Stimulated activated naive CD4-positive, alpha-beta T cell treated with Interleukin-2 at 50 U/mL for 16 hours (primary cell): ENCODE results near the gene ING5.

Experiments used
- DNase-seq: peaks from one replicate; lab custom pipeline; 2025; lab: John Stamatoyannopoulos, UW

The ING5 gene

GRCh38 chr2:241672243-241673188 lies 29.3 kb upstream of the ING5 start:
- DNase-seq, result no peak

DNA sequence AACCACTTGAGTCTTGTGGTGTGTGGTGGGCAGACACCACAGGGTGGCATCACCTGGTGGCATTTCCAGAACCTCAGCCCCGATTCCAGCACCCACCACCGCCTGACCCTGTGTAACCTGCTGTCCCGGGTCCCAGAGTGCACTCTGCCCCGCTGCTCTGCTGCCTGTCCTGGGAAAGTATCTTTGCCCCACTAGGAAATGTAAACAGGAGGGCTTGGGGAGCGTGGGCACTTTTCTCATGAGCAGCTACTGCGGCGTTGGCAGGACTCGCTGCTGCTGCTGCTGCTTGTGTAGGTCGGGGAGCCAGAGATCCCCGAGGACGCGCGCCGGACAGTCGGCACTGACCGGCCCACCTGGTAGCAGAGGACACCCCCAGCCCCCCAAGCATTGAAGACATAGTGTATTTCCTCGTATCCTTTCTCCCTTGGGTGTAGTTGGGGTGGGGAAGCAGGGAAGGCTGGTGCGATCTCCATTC lies 28.6 kb upstream of the ING5 start:
- DNase-seq, result no peak

DNA sequence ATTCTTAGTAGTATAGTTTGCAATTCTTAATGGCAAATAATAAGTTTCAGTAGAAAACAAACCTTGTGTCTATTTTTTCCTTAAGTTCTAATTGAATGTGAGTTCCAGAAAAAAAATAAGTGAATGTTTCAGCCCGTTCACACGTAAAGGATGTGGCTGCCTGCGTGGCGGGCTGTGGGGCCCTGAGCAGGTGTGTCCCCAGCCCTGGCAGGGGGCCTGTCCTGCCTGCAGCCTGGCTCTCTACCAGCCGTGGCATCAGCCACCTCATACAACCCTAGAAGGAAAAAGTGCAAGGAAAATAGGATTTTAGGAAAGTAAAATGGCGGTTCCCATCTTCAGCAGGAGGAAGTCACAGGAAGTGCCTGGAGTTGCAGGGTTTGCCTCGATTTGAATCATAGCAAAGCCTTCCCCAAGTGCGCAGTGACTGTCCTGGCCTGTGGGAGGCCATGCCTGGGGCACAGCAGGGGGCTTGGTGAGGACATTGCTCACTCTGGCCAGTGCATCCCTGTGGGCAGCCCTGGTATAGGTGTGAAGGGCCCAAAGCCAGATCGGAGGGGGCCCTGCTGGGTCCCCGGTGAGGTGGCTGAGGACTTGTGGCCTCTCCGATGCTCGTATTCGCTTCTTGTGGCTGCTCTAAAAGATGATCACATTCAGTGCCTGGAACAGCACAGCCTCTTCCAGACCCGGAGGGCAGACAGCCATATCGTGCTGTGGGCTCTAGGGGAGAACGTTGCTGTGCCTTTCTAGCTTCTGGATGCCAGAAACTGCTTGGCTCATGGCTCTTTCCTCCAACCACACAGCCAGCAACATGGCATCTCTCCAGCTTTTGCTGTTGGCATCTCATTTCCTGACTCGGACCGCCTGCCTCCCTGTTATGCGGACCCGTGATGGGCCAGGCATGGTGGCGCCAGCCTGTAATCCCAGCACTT lies 27.8 kb upstream of the ING5 start:
- DNase-seq, result no peak

GRCh38 chr2:241675885-241676284 lies 26.0 kb upstream of the ING5 start:
- no peak for DNase-seq

DNA sequence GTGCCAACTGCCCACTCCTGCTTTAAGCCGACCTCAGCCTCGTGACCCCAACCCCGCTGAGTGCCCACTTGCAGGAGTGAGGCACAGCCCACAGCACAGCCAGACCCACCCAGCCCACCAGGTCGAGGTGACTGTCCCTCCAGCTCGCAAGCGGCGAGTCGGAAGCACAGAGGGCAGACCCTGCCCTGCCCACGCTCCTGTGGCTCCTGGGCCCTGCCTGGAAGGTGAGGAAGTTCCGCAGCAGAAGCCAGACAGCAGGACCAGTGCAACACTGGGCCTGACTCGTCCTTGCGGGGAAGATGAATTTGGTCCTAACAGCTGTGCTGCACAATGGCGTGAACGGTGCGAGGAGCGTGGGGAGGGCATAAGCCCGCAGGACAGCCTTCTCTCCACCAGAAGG lies 25.2 kb upstream of the ING5 start:
- no peak for DNase-seq

GRCh38 chr2:241677392-241677791 lies 24.4 kb upstream of the ING5 start:
- DNase-seq, result no peak

- DNase-seq, result no peak
Observed at GRCh38 chr2:241678307-241678706, 23.5 kb upstream of the ING5 start.

- DNase-seq, result no peak
Observed at GRCh38 chr2:241678784-241679540, 22.9 kb upstream of the ING5 start.

DNA sequence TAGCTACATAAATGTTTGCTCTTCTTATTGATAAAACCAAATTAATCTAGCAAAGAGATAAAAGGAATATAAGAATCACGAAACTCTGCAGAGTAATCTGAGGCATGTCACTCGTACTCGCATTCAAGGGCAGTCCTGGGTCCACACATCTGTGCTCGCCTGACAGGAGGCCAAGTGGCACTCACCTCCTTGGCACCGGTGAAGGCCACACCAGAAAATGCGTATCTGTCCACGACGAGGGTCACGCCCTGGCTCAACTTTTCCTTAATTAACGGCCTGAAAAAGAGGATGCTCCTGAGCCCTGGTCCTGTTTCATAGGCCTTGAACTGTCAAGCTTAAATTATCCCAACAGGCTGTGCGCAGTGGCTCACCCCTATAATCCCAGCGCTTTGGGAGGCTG lies 21.8 kb upstream of the ING5 start:
- no peak for DNase-seq

GRCh38 chr2:241680827-241681599 lies 20.8 kb upstream of the ING5 start:
- DNase-seq, result no peak

DNA sequence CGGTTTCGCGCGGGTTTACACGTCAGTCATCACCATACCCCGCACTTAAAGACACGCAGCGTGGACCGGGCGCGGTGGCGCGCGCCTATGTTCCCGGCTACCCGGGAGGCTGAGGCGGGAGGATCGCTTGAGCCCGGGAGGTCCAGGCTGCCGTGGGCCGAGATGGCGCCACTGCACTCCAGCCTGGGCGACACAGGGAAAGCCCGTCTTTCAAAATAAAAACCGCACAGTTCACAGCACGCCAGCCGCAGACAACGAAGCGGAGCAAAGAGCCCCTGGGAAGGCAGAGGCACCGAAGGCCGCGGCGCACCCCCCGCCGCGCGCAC lies 15.6 kb upstream of the ING5 start:
- DNase-seq, result no peak

GRCh38 chr2:241686650-241687425 lies 15.0 kb upstream of the ING5 start, which contains the start of gene DTYMK:
Gene DTYMK, minus strand, starts transcription at chr2:241686815. Its CDS starts 32 bp downstream, at chr2:241686783.
- DNase-seq, result peak; percentile 95

- no peak for DNase-seq
Observed at GRCh38 chr2:241689306-241689705, 12.5 kb upstream of the ING5 start.

GRCh38 chr2:241690202-241690717 lies 11.6 kb upstream of the ING5 start:
- DNase-seq, result no peak

- no peak for DNase-seq
Observed at GRCh38 chr2:241692448-241692847, 9.4 kb upstream of the ING5 start.

DNA sequence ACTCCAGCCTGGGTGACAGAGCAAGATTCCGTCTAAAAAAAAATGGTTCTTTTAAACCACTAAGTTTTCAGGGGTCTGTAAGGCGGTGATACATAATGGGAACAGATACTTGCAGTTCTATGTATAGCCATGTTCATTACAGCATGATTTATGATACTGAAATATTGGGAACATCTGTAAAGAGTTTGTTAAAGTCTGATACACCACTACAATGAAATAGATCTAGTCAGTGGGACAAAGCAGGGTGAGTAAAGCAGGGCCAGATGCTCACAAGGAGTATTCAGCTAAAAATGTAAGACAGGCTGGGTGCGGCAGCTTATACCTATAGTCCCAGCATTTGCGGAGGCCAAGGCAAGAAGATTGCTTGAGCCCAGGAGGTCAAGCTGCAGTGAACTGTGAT lies 6.2 kb upstream of the ING5 start:
- no peak for DNase-seq

DNA sequence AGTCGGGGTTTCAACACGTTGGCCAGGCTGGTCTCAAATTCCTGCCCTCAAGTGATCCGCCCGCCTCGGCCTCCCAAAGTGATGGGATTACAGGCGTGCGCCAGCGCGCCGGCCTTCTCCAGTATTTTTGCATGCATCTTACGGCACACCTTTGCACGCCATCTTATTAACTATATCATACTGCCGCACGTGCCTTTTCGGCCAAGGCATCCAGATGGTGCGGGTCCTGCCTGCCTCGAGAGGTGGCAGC lies 765 bp upstream of the ING5 start:
- DNase-seq, result no peak

DNA sequence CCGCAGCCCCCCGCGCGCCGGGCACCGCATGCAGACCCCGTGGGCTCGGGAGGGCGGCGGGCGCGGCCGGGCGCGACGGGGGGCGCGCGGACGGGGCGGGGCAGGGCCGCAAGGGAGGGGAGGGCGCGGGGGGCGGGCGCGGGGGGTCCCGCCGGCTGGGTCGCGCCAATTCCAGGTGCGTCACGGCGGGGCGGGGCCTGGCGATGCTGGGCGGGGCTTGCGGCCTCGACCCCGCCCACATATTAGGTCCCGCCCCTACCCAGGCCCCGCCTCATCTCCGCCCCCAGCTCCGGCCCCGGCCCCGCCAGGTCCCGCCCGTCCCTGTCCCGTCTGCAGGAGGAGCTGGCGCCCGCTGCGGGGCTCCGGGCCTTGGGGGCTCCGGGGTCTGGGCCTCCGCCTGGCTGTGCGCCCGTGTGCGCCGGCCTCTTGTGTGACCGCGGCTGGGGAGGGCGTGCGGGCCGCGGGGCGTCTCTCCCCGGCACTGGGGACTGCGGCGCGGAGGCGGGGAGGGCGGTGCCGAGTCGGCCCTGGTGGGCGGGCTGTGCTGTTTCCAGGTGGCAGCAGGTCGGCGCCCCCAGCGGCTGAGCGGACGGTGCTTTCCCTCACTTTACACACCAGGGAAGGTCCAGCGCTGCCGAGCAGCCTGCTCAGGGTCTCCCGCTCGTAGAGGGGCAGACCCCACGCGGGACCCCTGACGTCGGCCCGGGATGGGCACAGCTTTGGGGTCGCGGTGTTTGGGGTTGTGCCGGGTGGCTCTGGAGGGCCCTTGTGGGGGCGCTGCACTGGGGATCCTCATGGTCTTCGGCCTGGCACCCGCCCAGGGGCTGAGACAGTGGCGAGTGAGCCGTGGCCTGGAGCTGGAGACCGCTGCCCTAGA lies 554 bp downstream of the ING5 start:
- DNase-seq, result peak; percentile 89

- DNase-seq, result no peak
Observed at GRCh38 chr2:241703032-241703604, 1.3 kb downstream of the ING5 start.
